BE2C (cell line): Measurements from ENCODE around the gene HDAC3.

ENCODE experiments used
- DNase-seq: peaks from one replicate; pipeline ENCODE4 v3.0.0-alpha.2; 2020
- H3K27me3 ChIP-seq: fragments of 250-450 bp; sonication (Bioruptor Pico); 2 replicates; pipeline ENCODE4 v1.5.1; 2020; ENCODE audit warnings: mild to moderate bottlenecking
- H3K36me3 ChIP-seq: fragments of 250-450 bp; sonication (Bioruptor Pico); 2 replicates; pipeline ENCODE4 v1.5.1; 2020; ENCODE audit warnings: mild to moderate bottlenecking
- H3K4me1 ChIP-seq: fragments of 250-450 bp; sonication (Bioruptor Pico); 2 replicates; pipeline ENCODE4 v1.5.1; 2020
- H3K4me3 ChIP-seq: 2 replicates; pipeline ENCODE4 v1.5.1; 2011; ENCODE audit warnings: low read depth, low read length
- H3K9me3 ChIP-seq: fragments of 250-450 bp; sonication (Bioruptor Pico); 2 replicates; pipeline ENCODE4 v1.5.1; 2020
- CTCF ChIP-seq: IDR thresholded peaks from 2 replicates; pipeline ENCODE4 v1.5.1; 2012; ENCODE audit warnings: mild to moderate bottlenecking, low read depth, low read length

Gene HDAC3

GRCh38 chr5:141573489-141574121 lies 63.0 kb downstream of the HDAC3 start:
- Histone ChIP-seq H3K4me1 (no peaks in the 10 kb centered on the region), H3K9me3 (no peaks in the 10 kb centered on the region), H3K4me3 (no peak overlapping the region), H3K36me3 (peaks cover 74% of the 10 kb centered on the region), H3K27me3 (no peaks in the 10 kb centered on the region)
- TF ChIP-seq CTCF = no peak
- DNase-seq = no peak
